MM.1S (cell line): ENCODE measurements around the gene TMED5.

Experiments used
- DNase-seq: peaks from one replicate; pipeline ENCODE4 v3.0.0-alpha.2; 2015
- H2AFZ ChIP-seq: fragments of 300-600 bp; sonication (generic); 2 replicates; pipeline ENCODE4 v1.6.0; 2016; ENCODE audit warnings: antibody characterized with exemption, low read length
- H3F3A ChIP-seq: fragments of 300-600 bp; sonication (generic); 2 replicates; pipeline ENCODE4 v1.6.1; 2016; ENCODE audit warnings: mild to moderate bottlenecking, antibody characterized with exemption, low read length, moderate library complexity, mixed read lengths; ENCODE audit not compliant: insufficient read depth
- H3K27ac ChIP-seq: fragments of 300-600 bp; sonication (generic); 2 replicates; pipeline ENCODE4 v1.5.1; 2016; ENCODE audit warnings: mild to moderate bottlenecking, low read length
- H3K27me3 ChIP-seq: fragments of 300-600 bp; sonication (generic); replicated peaks from 2 replicates; pipeline ENCODE4 v1.6.0; 2016; ENCODE audit warnings: low read length; ENCODE audit not compliant: insufficient read depth
- H3K36me3 ChIP-seq: fragments of 300-600 bp; sonication (generic); replicated peaks from 2 replicates; pipeline ENCODE4 v1.6.1; 2016; ENCODE audit warnings: mild to moderate bottlenecking, low read length, mixed read lengths; ENCODE audit not compliant: insufficient read depth
- H3K4me1 ChIP-seq: fragments of 300-600 bp; sonication (generic); 2 replicates; pipeline ENCODE4 v1.6.1; 2016; ENCODE audit warnings: low read length, mixed read lengths
- H3K4me2 ChIP-seq: fragments of 300-600 bp; sonication (generic); 2 replicates; pipeline ENCODE4 v1.6.0; 2016; ENCODE audit warnings: low read depth, low read length
- H3K4me3 ChIP-seq: fragments of 300-600 bp; sonication (generic); 2 replicates; pipeline ENCODE4 v1.5.1; 2016; ENCODE audit warnings: low read length, mixed read lengths
- H3K79me2 ChIP-seq: fragments of 300-600 bp; sonication (generic); 2 replicates; pipeline ENCODE4 v1.6.1; 2016; ENCODE audit warnings: mixed run types, low read length, mixed read lengths
- H3K9ac ChIP-seq: fragments of 300-600 bp; sonication (generic); 2 replicates; pipeline ENCODE4 v1.6.1; 2016; ENCODE audit warnings: low read length, mixed read lengths
- H3K9me2 ChIP-seq: fragments of 300-600 bp; sonication (generic); replicated peaks from 2 replicates; pipeline ENCODE4 v1.6.1; 2016; ENCODE audit warnings: mild to moderate bottlenecking, low read length, mixed read lengths; ENCODE audit not compliant: insufficient read depth
- H3K9me3 ChIP-seq: fragments of 300-600 bp; sonication (generic); replicated peaks from 2 replicates; pipeline ENCODE4 v1.6.1; 2016; ENCODE audit warnings: mild to moderate bottlenecking, low read length, mixed read lengths; ENCODE audit not compliant: insufficient read depth
- H4K20me1 ChIP-seq: fragments of 300-600 bp; sonication (generic); 2 replicates; pipeline ENCODE4 v1.6.1; 2016; ENCODE audit warnings: mild to moderate bottlenecking, low read length, moderate library complexity, mixed read lengths; ENCODE audit not compliant: insufficient read depth
- EZH2 ChIP-seq: fragments of 300-600 bp; sonication (generic); optimal IDR thresholded peaks from 2 replicates; pipeline ENCODE3; 2017; ENCODE audit warnings: low read depth, mild to moderate bottlenecking, antibody characterized with exemption, low read length, mixed read lengths
- EZH2phosphoT487 ChIP-seq: fragments of 300-600 bp; sonication (generic); IDR thresholded peaks from 2 replicates; pipeline ENCODE4 v1.6.1; 2018; ENCODE audit warnings: antibody characterized with exemption, low read length
- TF ChIP-seq, protein P1 (sequence below): fragments of 300-600 bp; sonication (generic); IDR thresholded peaks from 2 replicates; pipeline ENCODE4 v1.5.1; 2016; ENCODE audit warnings: antibody characterized with exemption, low read length, mixed read lengths

The TMED5 gene

DNA sequence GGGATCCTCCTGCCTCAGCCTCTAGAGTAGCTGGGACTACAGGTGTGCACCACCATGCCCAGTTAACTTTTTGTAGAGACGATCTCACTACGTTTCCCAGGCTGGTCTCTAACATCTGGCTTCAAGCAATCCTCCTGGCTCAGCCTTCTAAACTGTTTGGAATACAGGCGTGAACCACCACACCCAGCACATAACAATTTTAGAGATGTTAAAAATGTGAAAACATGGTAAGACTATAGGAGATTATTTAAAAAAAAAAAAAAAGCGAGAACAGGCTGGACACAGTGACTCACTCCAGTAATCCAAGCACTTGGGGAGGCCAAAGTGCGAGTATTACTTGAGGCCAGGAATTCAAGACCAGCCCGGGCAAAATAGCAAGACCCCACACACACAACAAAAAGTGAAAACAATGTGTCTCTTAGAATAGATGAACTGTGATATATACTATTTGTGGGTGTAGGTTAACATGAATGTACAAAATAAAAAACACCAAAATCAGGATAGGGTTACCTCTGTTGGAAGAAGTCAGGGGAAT is 19.9 kb upstream of the TMED5 start:
- H3K27ac ChIP-seq = no peak overlapping the region
- H3K9ac ChIP-seq = no peak overlapping the region
- TF ChIP-seq EZH2 (no peak), EZH2phosphoT487 (no peak)
- TF ChIP-seq, protein P1, sequence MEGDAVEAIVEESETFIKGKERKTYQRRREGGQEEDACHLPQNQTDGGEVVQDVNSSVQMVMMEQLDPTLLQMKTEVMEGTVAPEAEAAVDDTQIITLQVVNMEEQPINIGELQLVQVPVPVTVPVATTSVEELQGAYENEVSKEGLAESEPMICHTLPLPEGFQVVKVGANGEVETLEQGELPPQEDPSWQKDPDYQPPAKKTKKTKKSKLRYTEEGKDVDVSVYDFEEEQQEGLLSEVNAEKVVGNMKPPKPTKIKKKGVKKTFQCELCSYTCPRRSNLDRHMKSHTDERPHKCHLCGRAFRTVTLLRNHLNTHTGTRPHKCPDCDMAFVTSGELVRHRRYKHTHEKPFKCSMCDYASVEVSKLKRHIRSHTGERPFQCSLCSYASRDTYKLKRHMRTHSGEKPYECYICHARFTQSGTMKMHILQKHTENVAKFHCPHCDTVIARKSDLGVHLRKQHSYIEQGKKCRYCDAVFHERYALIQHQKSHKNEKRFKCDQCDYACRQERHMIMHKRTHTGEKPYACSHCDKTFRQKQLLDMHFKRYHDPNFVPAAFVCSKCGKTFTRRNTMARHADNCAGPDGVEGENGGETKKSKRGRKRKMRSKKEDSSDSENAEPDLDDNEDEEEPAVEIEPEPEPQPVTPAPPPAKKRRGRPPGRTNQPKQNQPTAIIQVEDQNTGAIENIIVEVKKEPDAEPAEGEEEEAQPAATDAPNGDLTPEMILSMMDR = no peak
- no peak for DNase-seq
- H3K4me1 ChIP-seq = no peaks in the 10 kb centered on the region
- no peak overlapping the region for H3K4me2 ChIP-seq
- no peaks in the 10 kb centered on the region for H3F3A ChIP-seq
- H3K79me2 ChIP-seq = no peaks in the 10 kb centered on the region
- no peaks in the 10 kb centered on the region for H3K9me2 ChIP-seq
- no peaks in the 10 kb centered on the region for H4K20me1 ChIP-seq
- H3K36me3 ChIP-seq = no peaks in the 10 kb centered on the region
- no peak overlapping the region for H3K4me3 ChIP-seq
- no peaks in the 10 kb centered on the region for H3K9me3 ChIP-seq
- H3K27me3 ChIP-seq = no peaks in the 10 kb centered on the region
- H2AFZ ChIP-seq = no peak overlapping the region

DNA sequence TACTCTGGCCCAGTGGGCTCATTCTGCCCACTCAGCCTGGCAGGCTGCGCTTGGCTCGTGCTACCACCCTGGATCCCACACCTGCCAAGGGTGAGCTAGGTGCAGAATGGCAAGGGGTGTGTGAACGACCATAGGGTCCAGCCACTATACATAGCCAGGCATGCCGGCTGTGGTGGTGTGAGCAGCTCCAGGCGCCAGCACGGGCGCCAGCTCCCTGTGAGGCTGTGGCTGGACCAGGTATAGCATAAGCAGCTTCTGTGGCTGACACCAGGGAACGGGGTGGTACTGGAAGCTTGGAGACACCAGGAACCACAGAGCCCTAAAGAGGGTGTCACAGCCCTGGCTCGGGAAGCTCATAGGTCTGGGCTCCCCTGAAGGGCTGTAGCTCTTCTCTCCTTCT is 18.9 kb upstream of the TMED5 start:
- Histone ChIP-seq H3K4me3 (no peak overlapping the region), H2AFZ (no peak overlapping the region), H3K9me2 (no peaks in the 10 kb centered on the region), H3K27me3 (no peaks in the 10 kb centered on the region), H3K79me2 (no peaks in the 10 kb centered on the region), H3K4me1 (no peaks in the 10 kb centered on the region), H3K27ac (no peak overlapping the region), H3K36me3 (no peaks in the 10 kb centered on the region), H3K4me2 (no peak overlapping the region), H3K9ac (no peak overlapping the region), H3K9me3 (no peaks in the 10 kb centered on the region), H3F3A (no peaks in the 10 kb centered on the region), H4K20me1 (no peaks in the 10 kb centered on the region)
- TF ChIP-seq EZH2phosphoT487 (no peak), EZH2 (no peak)
- TF ChIP-seq, protein P1 = no peak
- DNase-seq = no peak

DNA sequence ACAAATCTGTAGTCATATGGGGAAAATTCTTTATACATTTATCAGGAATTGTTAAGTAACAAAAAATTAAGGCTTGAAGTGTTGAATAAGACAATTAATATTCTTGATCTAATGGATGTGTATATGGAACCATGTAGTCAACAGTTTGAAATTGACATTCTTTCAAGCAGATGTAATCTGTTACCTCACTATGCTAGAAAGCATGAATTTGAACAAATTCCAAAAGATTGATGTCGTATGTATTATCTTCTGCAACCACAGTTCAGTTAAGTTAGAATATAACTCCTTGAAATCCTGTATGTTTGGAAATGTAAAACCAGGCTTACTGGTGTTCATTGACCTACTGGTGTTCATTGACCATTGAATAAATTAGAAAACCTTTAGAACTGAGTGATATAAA is 16.4 kb upstream of the TMED5 start:
- Histone ChIP-seq H3K9ac (no peak overlapping the region), H3K4me1 (no peaks in the 10 kb centered on the region), H3K36me3 (no peaks in the 10 kb centered on the region), H3F3A (no peaks in the 10 kb centered on the region), H3K4me2 (no peak overlapping the region), H2AFZ (no peak overlapping the region), H3K79me2 (no peaks in the 10 kb centered on the region), H3K27me3 (no peaks in the 10 kb centered on the region), H3K4me3 (no peak overlapping the region), H4K20me1 (no peaks in the 10 kb centered on the region), H3K9me3 (no peaks in the 10 kb centered on the region), H3K9me2 (no peaks in the 10 kb centered on the region), H3K27ac (no peak overlapping the region)
- no peak for DNase-seq
- TF ChIP-seq, protein P1 = no peak
- TF ChIP-seq EZH2 (no peak), EZH2phosphoT487 (no peak)
